T-helper 9 cell (primary cell): ENCODE results near the gene MRPL20.
"Not testable (repeated sequence)": the region's sequence is repeated elsewhere in the genome, so short reads cannot be mapped to it uniquely, and the experiment has no call there.

Experiments
- DNase-seq: peaks from one replicate; pipeline ENCODE4 v3.0.0-alpha.2; 2020

MRPL20 gene

DNA sequence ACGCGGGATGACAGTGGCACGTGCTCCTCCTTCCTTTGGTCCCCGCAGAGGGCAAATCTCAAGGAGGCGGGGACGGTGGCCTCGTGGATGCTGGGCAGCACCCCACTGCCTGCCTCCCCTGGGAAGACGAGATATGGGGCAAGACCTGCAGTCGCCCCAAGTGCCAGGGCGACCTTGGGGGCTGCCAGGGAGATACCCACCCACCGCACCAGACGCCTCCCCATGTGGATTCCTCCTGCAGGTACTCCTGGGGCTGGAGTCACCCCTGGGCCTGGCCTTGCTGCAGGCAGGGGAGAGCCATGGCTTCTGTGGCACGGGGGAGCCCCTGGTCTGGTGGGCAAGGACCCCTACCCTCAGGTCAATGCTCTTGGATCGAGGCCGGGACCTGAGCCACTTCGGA is 26.2 kb downstream of the MRPL20 start:
- DNase-seq, result no peak

DNA sequence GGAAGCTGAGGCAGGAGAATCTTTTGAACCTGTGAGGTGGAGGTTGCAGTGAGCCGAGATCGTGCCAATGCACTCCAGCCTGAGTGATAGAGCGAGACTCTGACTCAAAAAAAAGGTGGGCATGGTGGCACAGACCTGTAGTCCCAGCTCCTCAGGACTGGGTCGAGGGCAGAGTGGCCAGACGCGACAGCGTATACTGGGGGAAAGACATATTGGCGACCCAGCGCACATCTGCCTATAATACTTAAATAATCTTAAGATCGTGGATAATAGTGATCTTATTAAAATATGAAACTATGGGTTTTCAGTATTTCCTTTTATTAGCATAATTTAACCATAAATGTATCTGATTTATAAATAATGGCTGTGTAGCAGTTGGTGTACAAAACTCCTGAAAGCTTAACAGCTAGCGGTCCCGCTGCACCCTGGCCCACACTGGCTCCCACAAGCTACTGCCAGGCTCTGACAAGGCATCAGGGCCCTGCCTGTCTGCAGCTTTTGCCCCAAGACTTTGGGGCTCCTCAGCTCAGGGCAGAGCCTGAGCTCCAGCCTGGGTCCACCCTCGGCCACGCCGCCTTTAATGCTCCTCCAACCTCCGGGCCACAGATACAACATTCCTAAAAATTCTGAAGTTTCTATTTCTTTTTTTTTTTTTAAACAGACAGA is 29.4 kb downstream of the MRPL20 start:
- DNase-seq, result no peak

DNA sequence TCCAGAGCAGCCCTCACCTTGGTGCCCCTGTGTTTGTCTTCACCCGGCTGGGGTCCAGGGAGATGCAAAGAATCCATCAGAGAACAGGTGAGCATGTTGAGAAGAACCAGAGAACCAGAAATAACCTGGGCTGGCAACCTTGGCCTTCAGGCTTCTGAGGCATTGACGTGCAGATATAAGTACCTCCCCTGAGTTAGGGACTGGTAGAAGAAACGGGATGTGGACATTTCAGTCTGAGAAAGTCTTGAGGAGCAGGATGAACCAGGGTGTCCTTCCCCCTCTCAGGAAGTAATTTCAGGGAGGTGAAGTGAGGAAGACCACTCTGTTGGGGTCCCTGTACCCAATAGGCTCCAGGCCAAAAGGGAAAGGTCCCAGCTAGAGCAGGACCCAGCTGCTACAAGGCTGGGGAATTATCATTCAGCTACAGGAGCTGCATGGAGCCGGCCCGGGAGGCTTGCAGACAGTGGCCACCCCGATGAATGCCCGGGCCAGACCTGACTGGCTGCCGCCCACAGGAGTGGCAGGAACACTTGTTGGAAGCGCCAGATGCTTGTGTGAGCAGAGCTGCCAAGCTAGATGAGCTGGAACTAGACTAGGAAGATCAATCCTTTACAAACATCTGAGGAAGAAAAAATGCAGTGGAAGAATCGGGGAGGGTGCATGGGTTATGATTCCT is 30.4 kb downstream of the MRPL20 start:
- no peak for DNase-seq

DNA sequence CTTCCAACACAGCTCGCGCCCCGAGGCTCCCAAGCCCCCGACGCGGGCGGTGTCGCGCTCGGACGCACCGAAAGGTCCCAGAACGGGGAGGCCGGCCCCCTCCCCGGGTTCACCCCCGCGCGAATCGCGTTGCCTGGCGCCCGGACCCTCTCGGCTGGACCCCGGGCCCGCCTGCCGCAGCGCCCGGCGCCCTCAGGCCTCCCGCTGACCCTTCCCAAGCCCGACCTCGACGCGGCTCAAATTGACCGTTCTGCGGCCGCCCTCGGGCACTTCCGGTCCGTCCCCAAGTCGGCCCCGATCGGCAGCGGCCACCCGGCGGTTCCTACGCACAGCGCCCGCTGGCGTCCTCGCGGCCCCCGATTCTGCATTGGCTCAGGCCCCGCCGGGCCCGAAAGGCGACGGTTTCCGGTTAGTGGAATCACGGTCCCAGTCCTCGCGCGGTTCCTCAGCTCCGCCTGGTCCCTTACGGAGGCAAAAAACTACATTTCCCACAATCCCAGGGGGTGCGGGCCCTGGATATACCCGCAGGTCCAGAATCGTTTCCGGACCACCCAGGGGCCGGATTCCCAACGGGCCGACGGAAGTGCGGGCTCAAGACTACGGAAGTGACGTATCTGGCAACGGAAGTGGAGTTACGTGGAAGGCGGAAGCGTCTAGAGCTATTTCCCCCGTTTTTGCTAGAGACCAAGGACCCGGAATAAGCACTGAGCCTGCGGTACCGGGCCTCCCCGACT is 32.0 kb downstream of the MRPL20 start, which contains the start of gene AURKAIP1:
Gene AURKAIP1 (minus strand): TSS at position 279 of the 734 bp plus-strand sequence. CDS start 451 bp downstream, outside the sequence.
- DNase-seq, result peak; percentile 87

DNA sequence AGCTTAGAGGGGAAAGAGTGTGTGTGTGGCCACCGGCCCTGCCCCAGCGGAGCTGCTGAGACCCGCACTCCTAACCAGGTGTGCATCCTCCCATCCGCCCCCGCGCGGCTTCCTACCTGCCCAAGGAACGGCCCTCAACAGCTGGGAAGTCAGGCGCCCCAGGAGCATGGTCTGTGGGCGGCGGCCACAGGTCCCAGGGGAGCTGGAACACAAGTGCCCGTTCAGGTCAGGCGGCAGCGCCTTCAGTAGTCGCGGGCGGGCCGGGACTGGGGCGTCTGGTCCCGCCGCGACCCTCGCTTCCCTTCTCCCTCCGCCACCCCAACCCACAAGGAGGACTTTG is 32.5 kb downstream of the MRPL20 start:
- DNase-seq, result no peak

DNA sequence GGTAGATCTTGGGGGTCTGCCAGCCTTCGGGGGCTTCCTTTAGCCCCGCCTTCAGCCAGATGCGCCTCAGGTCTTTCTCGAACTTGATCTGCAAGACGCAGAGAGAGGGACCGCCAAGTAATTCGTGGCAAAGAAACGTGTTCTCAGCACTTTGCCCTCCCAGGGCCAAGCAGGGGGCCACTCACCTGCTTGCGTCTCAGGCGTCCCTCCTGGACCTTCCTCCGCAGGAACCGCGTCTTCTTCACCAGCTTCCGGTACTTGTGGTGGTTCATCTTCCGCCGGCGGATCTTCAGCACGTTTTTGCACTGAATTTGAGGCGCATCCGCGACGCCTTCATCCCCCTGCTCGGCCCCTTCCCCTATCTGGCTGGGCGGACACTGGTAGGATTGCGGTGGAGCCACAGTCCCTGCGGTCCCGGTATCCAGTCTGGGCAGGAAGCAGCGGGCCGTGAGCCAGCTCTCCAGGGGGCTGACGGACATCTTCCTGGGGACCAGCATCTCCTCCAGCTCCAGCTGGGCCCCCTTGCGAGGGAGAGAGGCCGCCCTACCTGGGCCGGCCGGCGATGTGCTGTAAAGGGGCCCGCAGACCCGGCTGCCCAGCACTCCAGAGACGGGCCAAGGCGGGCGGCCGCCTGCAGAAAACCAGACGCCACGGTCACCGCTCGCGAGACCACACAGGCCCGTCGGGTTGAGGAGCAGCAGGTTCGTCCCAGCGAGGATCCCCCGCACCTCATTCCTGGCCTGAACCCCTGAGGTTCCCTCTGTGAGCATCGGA is 33.1 kb downstream of the MRPL20 start:
- DNase-seq, result no peak

DNA sequence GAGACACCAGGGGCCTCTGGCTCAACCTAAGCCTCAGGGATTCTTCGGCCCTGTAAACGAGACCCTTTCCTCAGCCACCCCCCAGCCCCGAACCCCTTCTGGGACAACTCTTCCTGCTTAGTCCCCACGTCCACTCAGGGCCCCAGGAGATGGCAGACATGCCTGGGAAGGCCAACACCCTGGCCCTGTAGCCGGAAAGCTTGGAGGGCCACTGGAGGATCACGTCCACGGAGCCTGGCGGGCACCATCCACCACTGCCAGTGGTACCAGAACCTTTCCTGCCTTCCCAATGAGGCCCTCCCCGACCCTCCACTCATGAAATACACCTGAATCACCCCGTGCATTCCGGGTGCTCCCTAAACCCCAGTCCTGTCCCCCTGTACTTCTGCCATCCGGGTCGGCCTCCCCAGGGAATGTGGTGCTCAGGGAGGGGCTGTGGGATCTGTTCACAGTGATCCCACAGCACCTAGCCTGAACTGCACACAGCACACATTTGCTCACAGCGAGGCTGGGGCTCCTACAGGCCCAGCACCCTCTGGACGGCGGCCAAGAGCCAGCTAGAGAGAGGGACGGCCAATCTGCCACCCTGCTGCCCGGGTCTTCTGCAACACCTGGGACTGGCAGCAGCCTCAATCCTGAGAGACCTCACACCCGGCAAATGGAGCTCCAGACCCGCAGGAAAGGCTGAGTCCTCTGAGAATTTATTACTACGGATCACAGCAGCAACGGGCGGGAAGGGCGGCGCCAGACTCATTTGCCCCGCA is 33.9 kb downstream of the MRPL20 start:
- no peak for DNase-seq

DNA sequence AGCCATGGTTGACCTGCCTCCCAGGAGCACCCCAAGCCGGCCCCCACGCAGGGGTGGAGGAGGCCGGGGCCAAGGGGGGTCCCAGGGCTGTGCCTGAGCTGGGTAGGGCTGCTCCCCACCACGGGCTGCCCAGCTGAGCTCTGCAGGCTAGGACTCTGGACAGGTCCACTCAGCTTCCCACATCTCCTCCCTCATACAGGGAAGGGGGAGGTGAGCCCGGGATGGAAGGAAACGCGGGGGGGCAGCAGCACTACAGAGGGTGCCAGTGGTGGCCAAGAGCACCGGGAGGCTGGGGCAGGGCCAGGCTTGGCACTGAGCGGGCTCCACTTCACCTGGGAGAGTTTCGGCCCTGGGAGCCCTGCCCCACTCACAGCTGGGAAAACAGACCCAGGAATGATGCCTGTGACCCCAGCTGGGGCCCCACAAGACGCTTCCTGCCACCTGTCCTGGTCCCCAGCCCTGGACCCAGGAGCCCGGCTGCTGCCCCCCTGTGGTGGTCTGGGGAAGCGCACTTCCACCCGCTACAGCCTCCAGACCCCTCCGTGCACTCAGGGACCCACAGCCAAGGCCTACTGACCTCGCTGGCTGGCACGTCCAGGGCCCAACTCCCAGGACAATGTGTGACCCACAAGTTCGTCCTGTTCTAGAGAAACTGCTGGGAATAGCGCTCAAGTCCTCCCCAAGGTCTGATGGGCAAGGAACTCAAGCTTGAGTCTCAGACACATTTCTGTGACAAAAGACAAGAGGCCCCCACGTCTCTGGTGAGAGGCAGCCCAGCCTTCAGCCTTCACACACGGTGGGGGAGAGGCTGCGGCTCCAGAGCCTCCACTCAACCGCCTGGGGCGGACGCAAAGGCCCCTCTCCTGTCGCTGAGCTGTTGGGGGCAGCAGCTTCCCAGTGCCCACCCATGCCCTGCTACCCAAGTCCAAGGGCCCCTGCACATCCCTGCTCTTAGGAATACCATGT is 35.1 kb downstream of the MRPL20 start:
- DNase-seq, result peak; percentile 77

DNA sequence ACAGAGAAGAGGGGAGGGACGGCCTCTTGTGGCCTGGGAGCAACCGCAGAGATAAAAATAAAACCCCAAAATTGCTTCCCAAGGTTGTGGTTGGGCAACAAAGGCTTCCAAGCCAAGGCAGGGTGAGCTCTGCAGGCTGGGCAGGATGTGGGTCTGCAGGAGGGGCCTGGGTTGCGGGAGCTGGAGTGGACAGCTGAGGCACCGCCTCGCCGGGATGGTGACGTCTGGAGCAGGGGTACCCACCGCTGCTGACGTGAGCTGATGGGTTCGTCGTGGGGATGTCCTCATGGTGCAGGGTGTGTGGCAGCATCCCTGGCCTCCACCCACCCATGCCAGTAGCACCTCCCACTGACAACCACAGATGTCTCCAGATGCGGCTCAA is 35.7 kb downstream of the MRPL20 start:
- peak; percentile 73 for DNase-seq

DNA sequence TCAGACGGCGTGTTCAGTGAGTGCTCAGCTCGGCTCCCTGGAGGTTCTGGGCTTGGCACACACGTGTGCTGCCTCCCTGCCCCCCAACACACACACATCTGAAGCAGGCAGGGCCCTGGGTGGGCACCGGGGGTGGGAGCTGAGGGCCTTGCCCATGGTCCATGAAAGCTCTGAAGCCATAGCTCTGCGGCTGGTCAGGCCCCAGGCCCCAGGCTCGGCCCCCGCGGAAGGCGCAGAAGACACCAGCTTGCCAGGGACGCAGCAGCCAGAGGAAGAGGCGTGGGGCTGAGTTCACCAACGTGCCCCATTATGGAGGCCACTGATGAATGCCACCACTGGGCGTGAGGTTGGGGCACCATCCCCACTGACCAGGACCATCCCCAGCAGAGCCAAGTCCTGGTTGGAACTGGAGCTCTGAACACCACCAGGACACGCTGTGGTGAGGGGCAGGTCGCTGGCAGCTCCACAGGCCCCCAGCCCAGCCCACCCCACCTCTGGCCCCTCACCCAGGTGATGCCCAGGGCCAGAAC is 36.3 kb downstream of the MRPL20 start:
- DNase-seq, result no peak

DNA sequence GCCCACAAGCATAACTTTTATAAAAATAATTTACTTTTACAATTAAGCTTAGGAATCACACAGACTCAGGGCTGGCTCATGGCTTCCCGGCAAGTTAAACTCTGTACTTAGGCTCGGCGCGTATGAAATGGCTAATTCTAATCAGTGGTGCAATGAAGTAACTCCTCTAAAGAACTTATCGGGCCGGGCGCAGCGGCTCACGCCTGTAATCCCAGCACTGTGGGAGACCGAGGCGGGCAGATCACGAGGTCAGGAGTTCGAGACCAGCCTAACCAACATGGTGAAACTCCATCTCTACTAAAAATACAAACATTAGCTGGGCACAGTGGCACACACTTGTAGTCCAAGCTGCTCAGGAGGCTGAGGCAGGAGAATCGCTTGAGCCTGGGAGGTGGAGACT is 37.0 kb downstream of the MRPL20 start:
- not testable (repeated sequence) for DNase-seq

DNA sequence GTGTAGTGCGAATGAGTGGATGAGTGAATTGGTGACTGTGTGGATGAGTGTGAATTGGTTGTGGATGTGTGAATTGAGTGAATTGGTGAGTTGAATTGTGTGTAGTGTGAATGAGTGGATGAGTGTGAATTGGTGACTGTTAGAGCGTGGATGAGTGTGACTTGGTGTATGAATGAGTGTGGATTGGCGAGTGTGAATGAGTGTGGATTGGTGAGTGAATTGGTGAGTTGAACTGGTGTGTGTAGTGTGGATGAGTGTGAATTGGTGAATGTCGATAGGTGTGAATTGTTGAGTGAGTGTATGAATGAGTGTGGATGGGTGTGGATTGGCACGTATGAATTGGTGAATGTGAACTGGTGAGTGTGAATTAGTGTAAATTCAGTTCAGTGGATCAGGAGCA is 39.8 kb downstream of the MRPL20 start:
- no peak for DNase-seq

DNA sequence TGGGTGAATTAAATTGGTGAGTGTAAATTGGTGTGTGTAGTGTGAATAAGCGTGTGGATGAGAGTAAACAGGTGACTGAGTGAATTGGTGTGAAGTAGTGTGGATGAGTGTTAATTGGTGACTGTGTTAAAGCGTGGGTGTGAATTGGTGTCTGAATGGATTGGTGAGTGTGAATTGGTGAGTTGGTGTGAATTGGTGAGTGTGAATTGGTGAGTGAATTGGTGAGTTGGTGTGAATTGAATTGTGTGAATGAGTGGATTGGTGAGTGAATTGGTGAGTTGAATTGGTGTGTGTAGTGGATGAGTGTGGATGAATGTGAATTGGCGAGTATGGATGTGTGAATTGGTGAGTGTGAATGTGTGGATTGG is 40.4 kb downstream of the MRPL20 start:
- DNase-seq, result no peak

DNA sequence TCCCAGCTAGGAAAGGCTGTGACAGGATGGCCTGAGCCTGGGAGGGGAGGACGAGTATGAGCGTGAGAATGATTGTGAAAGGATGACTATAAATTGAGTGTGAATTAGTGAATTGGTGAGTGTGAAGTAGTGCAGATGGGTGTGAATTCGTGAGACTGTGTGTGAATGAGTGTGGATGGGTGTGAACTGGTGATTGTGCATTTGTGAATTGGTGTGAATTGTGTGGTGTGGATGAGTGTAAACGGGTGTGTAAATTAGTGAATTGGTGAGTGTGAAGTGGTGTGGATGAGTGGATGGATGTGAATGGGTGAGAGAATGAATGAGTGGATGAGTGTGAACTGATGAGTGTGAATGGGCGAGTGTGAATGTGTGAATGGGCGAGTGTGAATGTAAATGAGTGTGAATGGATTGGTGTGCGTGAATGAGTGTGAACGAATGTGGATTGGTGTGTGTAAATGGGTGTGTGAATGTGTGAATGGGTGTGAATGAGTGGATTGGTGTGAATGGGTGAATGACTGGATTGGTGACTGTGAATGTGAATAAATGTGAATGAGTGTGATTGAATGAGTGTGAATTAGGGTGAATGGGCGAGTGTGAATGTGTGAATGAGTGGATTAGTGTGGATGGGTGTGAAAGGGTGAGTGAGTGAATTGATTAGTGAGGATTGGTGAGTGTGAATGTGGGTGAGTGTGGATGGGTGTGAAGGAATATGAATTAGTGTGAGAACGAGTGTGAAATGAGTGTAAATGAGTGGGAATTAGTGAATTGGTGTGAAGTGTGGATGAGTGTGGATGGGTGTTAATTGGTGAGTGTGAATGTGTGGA is 41.0 kb downstream of the MRPL20 start:
- DNase-seq, result no peak

DNA sequence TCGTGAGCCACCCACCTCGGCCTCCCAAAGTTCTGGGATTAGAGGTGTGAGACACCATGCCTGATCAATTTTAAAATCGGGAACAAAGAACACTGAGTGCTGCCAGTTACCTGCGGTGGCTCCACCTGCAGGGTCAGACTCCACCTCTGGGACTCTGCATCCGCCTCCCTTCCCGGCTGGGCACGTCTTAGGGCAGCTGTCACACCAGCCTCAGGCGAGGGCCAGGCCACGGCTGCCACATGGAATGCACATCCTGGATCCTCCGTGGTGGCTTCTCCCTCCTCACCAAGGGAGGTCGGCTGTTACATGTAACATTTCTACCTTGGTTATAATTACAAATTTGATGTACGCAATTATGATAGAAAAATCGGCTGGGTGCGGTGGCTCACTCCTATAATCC is 42.8 kb downstream of the MRPL20 start:
- DNase-seq, result no peak

DNA sequence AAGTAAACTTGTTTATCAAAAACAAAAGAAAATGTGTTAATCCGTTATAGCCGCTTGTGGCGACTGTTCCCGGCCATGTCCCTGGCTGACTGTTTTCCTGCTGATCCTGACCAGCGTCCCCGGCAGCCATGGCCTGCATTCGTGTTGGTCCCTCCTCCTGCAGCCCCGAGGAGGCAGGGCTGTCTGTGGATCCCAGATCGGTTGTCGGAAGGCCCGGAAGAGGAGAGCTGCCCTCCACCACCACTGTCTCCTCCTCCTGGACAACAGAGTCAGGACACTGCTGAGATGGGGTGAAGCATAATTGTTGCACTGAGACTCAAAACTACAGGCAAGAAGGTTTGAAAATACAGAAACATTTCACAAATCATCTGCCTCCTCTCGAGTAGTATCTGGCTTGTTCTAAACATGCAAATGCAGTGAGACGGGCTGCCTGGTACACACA is 45.1 kb downstream of the MRPL20 start:
- no peak for DNase-seq

DNA sequence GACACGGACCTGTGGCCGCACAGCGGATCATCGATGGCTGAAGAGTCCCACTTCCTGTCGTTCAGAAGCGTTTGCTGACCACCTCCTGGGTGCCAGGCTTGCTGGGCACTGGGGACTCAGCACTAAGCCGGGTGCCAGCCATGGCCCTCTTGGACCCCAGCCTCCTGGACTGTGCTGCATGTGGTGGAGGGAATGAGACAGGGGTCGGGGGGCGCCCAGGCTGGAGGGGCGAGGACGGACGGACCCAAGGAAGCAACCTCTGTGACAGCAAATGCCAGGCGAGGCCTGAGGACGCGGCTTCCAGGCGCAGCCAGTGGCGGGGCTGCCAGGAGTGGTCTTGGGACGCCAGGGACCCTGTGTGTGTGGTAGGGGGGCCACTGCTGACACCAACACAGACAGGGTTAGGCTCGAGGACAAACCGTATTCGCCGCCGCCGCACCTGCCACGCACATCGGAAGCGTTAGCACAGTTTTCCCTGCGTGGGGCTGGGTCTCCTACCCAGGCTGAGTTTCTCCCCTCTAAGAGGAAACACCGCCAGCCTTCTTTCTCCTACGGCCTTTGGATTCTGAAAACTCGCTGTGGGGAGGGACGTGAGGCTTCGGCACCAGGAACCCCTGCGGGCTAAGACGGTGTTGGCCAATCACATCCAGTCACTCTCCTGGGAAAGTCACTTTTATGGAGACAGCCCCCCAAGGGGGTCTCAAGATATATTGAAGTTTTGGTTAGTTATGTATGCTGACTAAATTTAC is 45.7 kb downstream of the MRPL20 start:
- no peak for DNase-seq

DNA sequence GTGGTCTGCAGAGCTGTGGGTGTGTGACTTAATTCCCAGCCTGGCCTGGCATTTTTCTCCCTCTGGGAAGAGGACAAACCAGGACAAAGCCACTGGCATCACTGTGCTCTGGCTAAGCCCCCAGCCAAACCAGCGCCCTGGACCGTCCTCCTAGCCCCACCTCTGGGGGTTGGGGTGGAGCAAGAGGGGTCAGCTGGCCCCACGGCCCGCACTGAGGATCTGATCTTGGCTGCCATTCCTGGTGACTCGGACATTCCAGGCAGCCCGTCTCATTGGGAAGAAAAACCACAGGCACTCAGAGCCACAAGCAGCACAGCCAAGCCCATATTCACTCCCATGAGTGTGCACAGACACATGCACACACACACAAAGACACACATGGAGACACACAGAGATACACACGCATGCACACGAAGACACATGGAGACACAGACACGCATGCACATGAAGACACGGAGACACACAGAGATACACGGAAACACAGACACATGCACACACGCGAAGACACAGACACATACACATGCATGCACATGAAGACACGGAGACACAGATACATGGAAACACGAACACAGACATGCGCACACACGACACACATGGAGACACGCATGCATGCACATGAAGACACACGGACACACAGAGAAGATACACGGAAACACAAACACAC is 46.5 kb downstream of the MRPL20 start:
- DNase-seq, result no peak
